LNCAP (cell line): Measurements from ENCODE around the gene SLC25A27.
A peak's percentile ranks its signal among the peaks of the same experiment; 100 is the strongest.

Experiments used
- CTCF ChIP-seq: fragments of 450-650 bp; IDR thresholded peaks from 2 replicates; pipeline ENCODE4 v1.5.1; 2017; ENCODE audit warnings: mild to moderate bottlenecking

Gene SLC25A27

DNA sequence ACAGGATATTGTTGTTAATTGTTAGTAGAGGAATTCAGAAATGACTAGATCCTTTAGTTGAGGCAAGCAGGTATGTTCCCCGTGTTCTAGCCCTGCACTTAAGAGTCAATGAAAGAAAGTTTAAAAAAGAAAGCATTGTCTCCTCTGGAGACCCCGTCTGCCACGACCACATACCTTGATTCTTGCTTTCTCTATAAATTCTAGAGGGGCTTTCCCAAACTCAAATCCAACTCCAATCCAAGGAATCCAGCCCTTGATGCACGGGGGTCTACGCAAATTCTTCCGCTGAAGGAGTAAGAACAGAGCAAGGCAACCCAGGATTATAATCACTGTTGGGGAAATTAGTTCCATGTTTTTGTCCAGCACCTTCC is 558 bp upstream of the SLC25A27 start:
- TF ChIP-seq CTCF = no peak

DNA sequence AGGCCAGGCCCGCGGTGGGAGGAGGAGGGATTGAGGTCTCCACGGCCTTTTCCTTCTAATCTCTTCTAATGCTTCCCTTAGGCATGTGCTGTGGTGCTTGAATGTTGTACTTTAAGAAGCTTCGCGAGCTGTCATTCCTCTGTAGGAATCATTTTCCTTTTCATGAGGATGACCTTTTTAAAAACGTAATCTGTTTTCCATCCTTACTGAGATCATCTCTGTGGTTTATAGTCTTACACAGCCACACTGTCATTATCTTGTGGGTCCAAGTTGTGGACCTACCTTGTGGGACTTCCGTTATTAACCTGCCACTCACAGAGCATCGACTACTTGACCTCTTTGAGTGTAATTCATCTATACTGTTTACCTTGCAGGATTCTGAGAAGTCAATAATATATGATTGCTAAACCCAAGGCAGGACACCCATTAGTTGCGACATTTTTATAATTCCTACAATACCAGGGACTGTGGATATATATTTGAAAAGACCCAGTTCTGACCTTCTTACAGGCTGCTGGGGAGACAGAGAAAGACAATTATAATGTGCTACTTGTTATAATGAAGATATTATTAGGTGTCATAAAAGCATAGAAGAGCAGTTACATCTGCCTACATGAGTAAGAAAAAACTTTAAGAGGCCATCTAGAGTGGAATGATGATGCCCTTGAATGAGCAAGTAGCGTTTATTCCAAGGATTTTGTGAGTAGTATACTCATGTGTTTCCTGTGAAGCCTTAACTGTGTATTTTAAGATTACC is 842 bp downstream of the SLC25A27 start:
- no peak for TF ChIP-seq CTCF

DNA sequence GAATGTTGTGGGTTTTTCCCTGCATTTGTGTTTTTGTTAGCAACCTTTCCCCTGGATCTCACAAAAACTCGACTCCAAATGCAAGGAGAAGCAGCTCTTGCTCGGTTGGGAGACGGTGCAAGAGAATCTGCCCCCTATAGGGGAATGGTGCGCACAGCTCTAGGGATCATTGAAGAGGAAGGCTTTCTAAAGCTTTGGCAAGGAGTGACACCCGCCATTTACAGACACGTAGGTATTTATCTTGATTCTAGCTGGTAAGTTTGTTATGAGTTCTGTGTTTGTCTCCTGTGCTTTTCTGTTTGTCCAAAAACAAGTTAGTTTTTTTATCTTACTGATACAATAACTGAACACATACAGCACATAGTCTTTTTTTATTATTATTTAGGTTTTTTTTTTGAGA is 3.0 kb downstream of the SLC25A27 start:
- peak; percentile 32; the same call in 1 of the 2 replicates for TF ChIP-seq CTCF

DNA sequence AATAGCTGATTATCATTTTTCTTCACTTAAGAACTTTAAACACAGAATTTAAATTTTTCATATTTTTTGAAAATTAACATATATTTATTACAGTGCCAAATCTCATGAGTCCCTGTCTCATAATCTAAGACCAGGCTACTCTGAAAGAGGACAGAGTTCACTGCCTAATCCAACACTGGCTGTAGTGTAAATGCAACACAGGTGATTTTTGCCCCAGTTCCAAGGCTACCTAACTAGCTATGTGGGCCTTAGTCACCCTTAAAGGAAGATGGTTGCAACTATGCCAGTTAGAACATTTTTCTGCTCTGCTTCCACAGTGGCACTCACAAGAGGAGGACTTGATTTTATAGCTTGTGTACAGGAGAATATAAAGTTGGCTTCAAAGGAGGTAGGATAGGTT is 4.9 kb downstream of the SLC25A27 start:
- TF ChIP-seq CTCF = no peak

- TF ChIP-seq CTCF = no peak
These were observed 8.7 kb downstream of the SLC25A27 start for GRCh38 chr6:46661483-46661882.

DNA sequence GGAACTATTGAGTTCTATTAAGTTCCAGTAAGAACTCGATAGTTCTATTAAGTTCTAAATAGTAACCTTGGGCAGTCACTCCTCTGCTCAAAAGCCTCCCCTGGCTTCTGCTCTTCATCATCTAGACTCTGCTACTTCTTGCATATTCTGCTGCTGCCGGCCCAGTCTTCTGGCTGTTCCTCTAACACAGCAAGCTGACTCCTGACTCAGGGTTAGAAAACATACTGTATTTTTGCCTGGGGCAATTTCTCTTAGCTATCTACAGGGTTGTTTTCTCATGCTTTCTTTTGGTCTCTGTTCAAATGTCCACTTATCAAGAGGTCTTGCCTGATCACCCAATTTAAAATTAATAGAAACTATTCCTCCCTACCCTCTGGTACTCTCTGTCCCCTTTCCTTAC is 14.6 kb downstream of the SLC25A27 start:
- no peak for TF ChIP-seq CTCF

- TF ChIP-seq CTCF = no peak
These were observed 21.6 kb downstream of the SLC25A27 start for GRCh38 chr6:46674410-46674809.
